AG09309 (cell line): ENCODE measurements around the gene LRRC9.
"Not testable (repeated sequence)": the region's sequence is repeated elsewhere in the genome, so short reads cannot be mapped to it uniquely, and the experiment has no call there.

Source experiments
- DNase-seq: peaks from one replicate; pipeline ENCODE4 v3.0.0-alpha.2; 2010; ENCODE audit warnings: low read depth
- H3K4me3 ChIP-seq: 2 replicates; pipeline ENCODE4 v1.5.1; 2011; ENCODE audit warnings: mild to moderate bottlenecking, low read depth, low read length, moderate library complexity; ENCODE audit not compliant: control insufficient read depth
- TF ChIP-seq, protein P1 (sequence below): IDR thresholded peaks from 2 replicates; pipeline ENCODE4 v1.5.1; 2011; ENCODE audit warnings: mild to moderate bottlenecking, low read depth, low read length, inconsistent platforms; ENCODE audit not compliant: insufficient read depth, control insufficient read depth; ENCODE audit errors: missing control alignments

Gene LRRC9

DNA sequence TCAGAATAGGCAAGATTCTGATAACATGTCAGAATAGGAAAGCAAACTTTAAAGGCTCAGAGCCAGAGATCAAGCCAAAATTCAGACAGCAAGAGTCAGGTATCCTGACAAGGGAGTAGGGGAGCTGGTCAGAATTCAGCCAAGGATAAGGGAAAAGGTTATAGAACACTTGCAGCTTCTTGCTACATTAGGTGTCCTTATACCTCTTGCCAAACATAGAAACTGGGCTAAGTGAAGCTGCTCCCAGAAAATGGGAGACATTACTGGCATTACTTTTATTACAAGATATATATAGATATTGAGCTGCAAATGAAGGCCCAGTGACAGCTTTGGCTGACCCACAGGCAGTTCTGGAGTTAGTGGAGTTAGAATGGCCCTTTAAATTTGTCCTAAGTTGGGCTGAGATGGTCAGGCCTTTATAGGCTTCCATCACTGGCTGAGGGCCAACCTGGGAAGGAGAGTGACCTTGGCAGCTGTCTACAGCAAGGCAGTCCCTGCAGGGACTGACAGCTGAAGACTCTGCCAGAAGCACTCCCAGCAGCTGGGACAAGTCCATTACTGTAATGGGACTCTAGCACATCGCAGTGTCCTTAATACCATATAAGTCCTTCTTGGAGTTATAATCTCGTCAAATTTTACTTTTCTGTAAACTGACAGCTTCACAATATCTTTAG, 83.0 kb downstream of the LRRC9 start:
- DNase-seq: no peak
- H3K4me3 ChIP-seq: no peak overlapping the region
- TF ChIP-seq, protein P1, sequence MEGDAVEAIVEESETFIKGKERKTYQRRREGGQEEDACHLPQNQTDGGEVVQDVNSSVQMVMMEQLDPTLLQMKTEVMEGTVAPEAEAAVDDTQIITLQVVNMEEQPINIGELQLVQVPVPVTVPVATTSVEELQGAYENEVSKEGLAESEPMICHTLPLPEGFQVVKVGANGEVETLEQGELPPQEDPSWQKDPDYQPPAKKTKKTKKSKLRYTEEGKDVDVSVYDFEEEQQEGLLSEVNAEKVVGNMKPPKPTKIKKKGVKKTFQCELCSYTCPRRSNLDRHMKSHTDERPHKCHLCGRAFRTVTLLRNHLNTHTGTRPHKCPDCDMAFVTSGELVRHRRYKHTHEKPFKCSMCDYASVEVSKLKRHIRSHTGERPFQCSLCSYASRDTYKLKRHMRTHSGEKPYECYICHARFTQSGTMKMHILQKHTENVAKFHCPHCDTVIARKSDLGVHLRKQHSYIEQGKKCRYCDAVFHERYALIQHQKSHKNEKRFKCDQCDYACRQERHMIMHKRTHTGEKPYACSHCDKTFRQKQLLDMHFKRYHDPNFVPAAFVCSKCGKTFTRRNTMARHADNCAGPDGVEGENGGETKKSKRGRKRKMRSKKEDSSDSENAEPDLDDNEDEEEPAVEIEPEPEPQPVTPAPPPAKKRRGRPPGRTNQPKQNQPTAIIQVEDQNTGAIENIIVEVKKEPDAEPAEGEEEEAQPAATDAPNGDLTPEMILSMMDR: no peak

DNA sequence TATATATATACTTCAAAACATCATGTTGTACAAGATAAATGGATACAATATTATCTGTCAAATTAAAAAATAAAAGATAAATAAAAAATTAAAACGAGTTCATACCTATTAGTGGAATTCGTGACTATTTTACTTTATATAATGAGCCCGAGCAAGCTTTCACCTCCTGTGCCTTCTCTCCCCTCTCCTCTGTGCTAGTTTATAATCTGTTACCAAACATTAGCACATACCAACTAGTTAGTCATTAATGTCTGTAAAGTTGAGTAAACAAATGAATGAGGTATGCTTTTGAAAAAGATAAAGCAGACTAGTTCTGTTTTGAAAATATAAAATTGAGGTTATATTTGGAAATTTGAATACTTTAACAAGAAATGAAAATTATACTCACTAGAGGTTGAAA, 84.0 kb downstream of the LRRC9 start:
- TF ChIP-seq, protein P1: no peak
- DNase-seq: no peak

DNA sequence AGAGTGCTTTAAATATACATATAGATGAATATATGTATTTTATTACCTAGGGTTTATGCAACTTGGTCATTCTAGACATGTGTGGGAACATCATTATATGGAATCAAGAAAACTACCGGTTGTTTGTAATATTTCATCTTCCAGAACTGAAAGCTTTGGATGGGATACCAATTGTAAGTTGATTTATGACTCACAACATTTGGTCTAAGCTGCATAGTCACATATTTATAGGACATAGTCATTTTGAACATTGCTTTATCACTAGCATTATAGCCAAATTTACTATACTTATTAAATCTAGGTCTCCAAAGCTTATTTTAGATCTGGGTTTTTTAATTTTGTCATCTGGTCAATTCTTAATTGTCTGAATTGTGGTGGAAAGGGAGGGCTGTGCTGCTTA, 88.1 kb downstream of the LRRC9 start:
- TF ChIP-seq, protein P1: no peak
- no peak overlapping the region for H3K4me3 ChIP-seq
- no peak for DNase-seq

More for the DNA sequence above, 84.0 kb downstream of the LRRC9 start:
- no peak overlapping the region for H3K4me3 ChIP-seq

DNA sequence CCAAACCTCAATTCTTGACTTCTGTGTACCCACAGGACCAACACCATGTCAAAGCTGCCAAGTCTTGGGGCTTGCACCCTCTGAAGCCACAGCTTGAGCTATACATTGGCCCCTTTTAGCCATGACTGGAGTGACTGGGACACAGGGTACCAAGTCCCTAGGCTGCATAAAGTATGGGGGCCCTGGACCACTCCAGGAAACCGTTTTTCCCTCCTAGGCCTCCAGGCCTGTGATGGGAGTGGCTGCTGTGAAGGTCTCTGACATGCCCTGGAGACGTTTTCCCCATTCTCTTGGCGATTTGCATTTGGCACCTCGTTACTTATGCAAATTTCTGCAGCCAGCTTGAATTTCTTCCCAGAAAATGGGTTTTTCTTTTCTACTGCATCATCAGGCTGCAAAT, 90.3 kb downstream of the LRRC9 start:
- not testable (repeated sequence) for H3K4me3 ChIP-seq, DNase-seq

DNA sequence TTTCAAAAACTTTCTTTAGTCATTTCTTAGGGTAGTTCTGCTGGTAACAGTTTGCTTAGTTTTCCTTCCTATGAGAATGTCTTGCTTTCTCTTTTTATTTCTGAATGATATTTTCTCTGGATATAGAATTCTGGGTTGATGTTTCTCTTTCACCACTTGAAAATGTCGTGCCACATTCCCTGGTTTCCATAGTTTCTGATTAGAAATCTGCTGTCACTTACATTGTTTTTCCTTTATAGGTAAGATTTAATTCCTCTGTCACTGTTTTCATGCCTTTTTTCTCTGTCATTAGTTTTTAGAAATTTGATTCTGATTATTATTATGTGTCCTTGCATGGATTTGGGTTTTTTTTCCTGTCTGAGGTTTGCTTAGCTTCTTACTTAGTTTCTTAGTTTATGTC, 94.5 kb downstream of the LRRC9 start:
- no peak for DNase-seq
- no peak overlapping the region for H3K4me3 ChIP-seq
- TF ChIP-seq, protein P1: no peak

DNA sequence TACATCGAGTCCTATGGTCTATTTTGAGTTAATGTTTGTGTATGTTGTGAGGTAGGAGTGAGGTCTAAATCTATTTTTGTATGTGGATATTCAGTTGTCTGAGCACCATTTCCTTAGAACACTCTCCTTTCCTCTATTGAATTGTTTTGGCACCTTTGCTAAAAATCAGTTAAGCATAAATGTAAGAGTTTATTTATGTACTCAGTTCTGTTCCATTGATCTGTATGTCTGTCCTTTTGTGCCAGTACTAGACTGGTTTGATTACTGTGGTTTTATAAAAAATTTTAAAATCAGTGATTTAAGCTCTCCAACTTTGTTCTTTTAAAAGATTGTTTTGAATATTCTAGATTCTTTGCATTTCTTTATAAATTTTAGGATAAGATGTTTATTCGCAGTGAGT, 101.7 kb downstream of the LRRC9 start:
- DNase-seq: no peak
- H3K4me3 ChIP-seq: no peak overlapping the region
- TF ChIP-seq, protein P1: no peak

DNA sequence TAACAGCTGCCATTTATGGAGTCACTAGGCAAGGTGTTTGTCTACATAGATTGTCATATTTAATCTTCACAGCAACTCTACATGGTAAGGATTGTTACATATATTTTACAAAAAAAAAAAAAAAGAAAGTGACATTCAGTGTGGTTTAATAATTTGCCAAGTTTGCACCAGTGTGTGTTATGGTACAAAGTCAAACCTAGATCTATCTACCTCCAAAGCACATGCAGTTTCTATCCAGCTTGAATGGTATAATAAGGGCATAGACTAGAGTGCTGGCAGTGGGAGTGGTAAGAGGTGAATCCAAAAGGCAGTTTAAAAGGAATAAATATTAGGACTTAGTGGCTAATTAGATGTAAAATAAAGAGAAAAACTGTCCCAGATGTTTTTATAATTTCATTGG, 105.6 kb downstream of the LRRC9 start:
- TF ChIP-seq, protein P1: no peak
- no peak overlapping the region for H3K4me3 ChIP-seq
- no peak for DNase-seq
